HCT116 (cell line): ENCODE results near the gene RAB3C. TPM values are rescaled to one million over a fixed set of nuclear protein-coding genes. Genes with fewer than 3 reads are reported as not detected.

ENCODE experiments used
- ATAC-seq: fragments of 200-7000 bp; cut with Tn5 transposase; 2 replicates; pipeline ENCODE4 v1.9.1; 2020; ENCODE audit warnings: mild to moderate bottlenecking, moderate library complexity
- BruUV-seq: library from RNA; stranded (reverse); fragments of 400-500 nt; replicated peaks from 2 replicates; lab custom pipeline; 2021; lab: Mats Ljungman, UMichigan
- CTCF ChIA-PET: fragments of 300-600 bp; sonication (Branson Sonifier 250); formaldehyde crosslinking; loops from one replicate; lab custom pipeline; 2021; ENCODE audit warnings: antibody characterized with exemption; lab: Charles Lee
- POLR2A ChIA-PET: fragments of 300-600, 350-600 bp; sonication (Branson Sonifier 250); formaldehyde crosslinking; loops from one replicate; lab custom pipeline; 2021; ENCODE audit warnings: antibody characterized with exemption; lab: Charles Lee
- RAD21 ChIA-PET, 2 experiments: fragments of 300-600 bp; sonication (Branson Sonifier 250); formaldehyde crosslinking; loops; one replicate each; lab custom pipeline; 2023; ENCODE audit warnings: low total read pairs in 2 of 2; ENCODE audit not compliant: uncharacterized antibody in 2 of 2, unreplicated experiment in 2 of 2, low non-redundant PET in 1 of 2; lab: Charles Lee
- DNase-seq: peaks from one replicate; pipeline ENCODE4 v3.0.0-alpha.2; 2010; ENCODE audit warnings: low read depth, low spot score
- H2AFZ ChIP-seq: fragments of 200-600 bp; shearing (Covaris generic), sonication (generic); 2 replicates; pipeline ENCODE4 v1.6.1; 2017; ENCODE audit warnings: low read depth, mixed run types, mixed read lengths, antibody characterized with exemption, low read length; ENCODE audit not compliant: poor library complexity, severe bottlenecking
- H3K27ac ChIP-seq: 2 replicates; pipeline ENCODE4 v1.5.1; 2012; ENCODE audit warnings: low read depth, low read length
- H3K27me3 ChIP-seq: fragments of 200-600 bp; sonication (generic); 2 replicates; pipeline ENCODE4 v1.6.1; 2016; ENCODE audit warnings: mixed run types, low read length, mixed read lengths; ENCODE audit not compliant: insufficient read depth
- H3K36me3 ChIP-seq, 2 experiments: fragments of 200-500 bp in 1 of 2; fragments of 200-600 bp in 1 of 2; sonication (Bioruptor generic) in 1 of 2; sonication (generic) in 1 of 2; 2 replicates each; pipeline versions ENCODE4 v1.5.1 to v1.6.1; 2014 to 2016; ENCODE audit warnings: low read length in 2 of 2, inconsistent platforms in 1 of 2, mixed read lengths in 1 of 2, mixed run types in 1 of 2; ENCODE audit not compliant: insufficient read depth in 2 of 2, control insufficient read depth in 1 of 2
- H3K4me1 ChIP-seq, 2 experiments: fragments of 200-600 bp in 1 of 2; sonication (generic) in 1 of 2; 2 replicates each; pipeline versions ENCODE4 v1.5.1 to v1.6.1; 2012 to 2017; ENCODE audit warnings: low read length in 2 of 2, inconsistent platforms in 1 of 2, mild to moderate bottlenecking in 1 of 2, mixed read lengths in 1 of 2, mixed run types in 1 of 2, moderate library complexity in 1 of 2; ENCODE audit not compliant: insufficient read depth in 2 of 2, control insufficient read depth in 1 of 2
- H3K4me2 ChIP-seq: fragments of 200-600 bp; sonication (generic); 2 replicates; pipeline ENCODE4 v1.6.1; 2017; ENCODE audit warnings: mixed run types, low read length, mixed read lengths
- H3K4me3 ChIP-seq, 2 experiments: fragments of 200-600 bp in 1 of 2; sonication (generic) in 1 of 2; replicated peaks in 1 of 2; 2 replicates each; pipeline ENCODE4 v1.5.1; 2011 to 2016; ENCODE audit warnings: low read length in 2 of 2, control low read depth in 1 of 2, low read depth in 1 of 2, mild to moderate bottlenecking in 1 of 2, mixed read lengths in 1 of 2, mixed run types in 1 of 2
- H3K79me2 ChIP-seq: fragments of 200-600 bp; sonication (generic); 2 replicates; pipeline ENCODE4 v1.6.1; 2017; ENCODE audit warnings: mild to moderate bottlenecking, mixed run types, low read length, moderate library complexity, mixed read lengths; ENCODE audit not compliant: insufficient read depth
- H3K9ac ChIP-seq: fragments of 200-600 bp; sonication (generic); 2 replicates; pipeline ENCODE4 v1.6.1; 2016; ENCODE audit warnings: low read length, mixed read lengths
- H3K9me2 ChIP-seq: fragments of 200-600 bp; sonication (generic), shearing (Covaris generic); 2 replicates; pipeline ENCODE4 v1.6.1; 2017; ENCODE audit warnings: mixed run types, mild to moderate bottlenecking, moderate library complexity; ENCODE audit not compliant: insufficient read depth
- H3K9me3 ChIP-seq, 2 experiments: fragments of 200-500 bp in 1 of 2; fragments of 200-600 bp in 1 of 2; sonication (Bioruptor generic) in 1 of 2; sonication (generic) in 1 of 2; 2 replicates each; pipeline ENCODE4 v1.6.1; 2014 to 2017; ENCODE audit warnings: low read length in 2 of 2, mixed read lengths in 2 of 2, inconsistent platforms in 1 of 2, low read depth in 1 of 2, mild to moderate bottlenecking in 1 of 2, mixed run types in 1 of 2, moderate library complexity in 1 of 2; ENCODE audit not compliant: control insufficient read depth in 1 of 2, insufficient read depth in 1 of 2
- H4K20me1 ChIP-seq: fragments of 200-600 bp; sonication (generic), shearing (Covaris generic); 2 replicates; pipeline ENCODE4 v1.6.1; 2017; ENCODE audit warnings: mixed run types, mild to moderate bottlenecking, moderate library complexity; ENCODE audit not compliant: insufficient read depth
- CBX3 ChIP-seq: IDR thresholded peaks from 2 replicates; pipeline ENCODE4 v1.6.1; 2012; ENCODE audit warnings: low read depth
- CEBPB ChIP-seq: IDR thresholded peaks from 2 replicates; pipeline ENCODE4 v1.6.1; 2012; ENCODE audit warnings: low read depth
- EGR1 ChIP-seq: IDR thresholded peaks from 2 replicates; pipeline ENCODE4 v1.6.1; 2012; ENCODE audit warnings: low read depth
- ELF1 ChIP-seq: IDR thresholded peaks from 2 replicates; pipeline ENCODE4 v1.6.1; 2012; ENCODE audit warnings: low read depth, borderline replicate concordance
- EZH2 ChIP-seq: fragments of 200-600 bp; sonication (generic); IDR thresholded peaks from 2 replicates; pipeline ENCODE4 v1.6.1; 2017; ENCODE audit warnings: antibody characterized with exemption, mixed run types
- EZH2phosphoT487 ChIP-seq: fragments of 200-600 bp; IDR thresholded peaks from 2 replicates; pipeline ENCODE4 v1.6.1; 2018; ENCODE audit warnings: antibody characterized with exemption, borderline replicate concordance
- FOSL1 ChIP-seq: IDR thresholded peaks from 2 replicates; pipeline ENCODE4 v1.6.1; 2012; ENCODE audit warnings: low read depth
- JUND ChIP-seq: IDR thresholded peaks from 2 replicates; pipeline ENCODE4 v1.6.1; 2012
- POLR2A ChIP-seq: IDR thresholded peaks from 2 replicates; pipeline ENCODE4 v1.7.0; 2011; ENCODE audit warnings: borderline replicate concordance; ENCODE audit not compliant: insufficient read depth, insufficient read length; ENCODE audit errors: extremely low read depth
- POLR2AphosphoS5 ChIP-seq: IDR thresholded peaks from 2 replicates; pipeline ENCODE4 v1.6.1; 2011; ENCODE audit warnings: mild to moderate bottlenecking, low read depth, low read length, moderate library complexity
- RAD21 ChIP-seq: IDR thresholded peaks from 2 replicates; pipeline ENCODE4 v1.6.1; 2012; ENCODE audit warnings: low read depth, mild to moderate bottlenecking
- SIN3A ChIP-seq: IDR thresholded peaks from 2 replicates; pipeline ENCODE4 v1.6.1; 2012; ENCODE audit warnings: low read depth
- SP1 ChIP-seq: IDR thresholded peaks from 2 replicates; pipeline ENCODE4 v1.6.1; 2012; ENCODE audit warnings: low read depth
- SRF ChIP-seq: IDR thresholded peaks from 2 replicates; pipeline ENCODE4 v1.6.1; 2012; ENCODE audit warnings: low read depth
- TCF7L2 ChIP-seq: IDR thresholded peaks from 2 replicates; pipeline ENCODE4 v1.7.0; 2011; ENCODE audit warnings: borderline replicate concordance, inconsistent platforms; ENCODE audit not compliant: insufficient read depth, insufficient read length; ENCODE audit errors: extremely low read depth
- ZNF274 ChIP-seq: fragments of 200-500 bp; sonication (Bioruptor generic); IDR thresholded peaks from 2 replicates; pipeline ENCODE4 v1.6.1; 2014; ENCODE audit warnings: mild to moderate bottlenecking, low read depth, low read length, inconsistent platforms
- intact Hi-C: fragments of 100-400 bp; cut with micrococcal nuclease; formaldehyde crosslinking; loops from 2 replicates; pipeline ENCODE4 v1.10.0; 2022
- total RNA-seq: library from RNA; stranded (reverse); gene quantifications from one replicate; pipeline ENCODE4 v1.2.1, GENCODE V29; 2021; ENCODE audit not compliant: unreplicated experiment
- TF ChIP-seq, protein P1 (sequence below): IDR thresholded peaks from 2 replicates; pipeline ENCODE4 v1.6.1; 2012
- TF ChIP-seq, protein P2 (sequence below): IDR thresholded peaks from 2 replicates; pipeline ENCODE4 v1.6.1; 2012; ENCODE audit warnings: low read depth
- TF ChIP-seq, protein P3 (sequence below), 3 experiments: fragments of 200-600 bp in 1 of 3; sonication (generic) in 1 of 3; IDR thresholded peaks in 2 of 3; conservative IDR thresholded peaks in 1 of 3; 2 replicates each; pipeline ENCODE4 v1.5.1; 2012 to 2017; ENCODE audit warnings: low read depth in 2 of 3, low read length in 2 of 3, antibody characterized with exemption in 1 of 3, borderline replicate concordance in 1 of 3, control low read depth in 1 of 3, mild to moderate bottlenecking in 1 of 3, mixed read lengths in 1 of 3, mixed run types in 1 of 3, moderate library complexity in 1 of 3; ENCODE audit not compliant: insufficient read depth in 1 of 3
- TF ChIP-seq, protein P4 (sequence below): IDR thresholded peaks from 2 replicates; pipeline ENCODE4 v1.6.1; 2011; ENCODE audit warnings: mild to moderate bottlenecking, low read length, moderate library complexity; ENCODE audit not compliant: insufficient replicate concordance; ENCODE audit errors: extremely low read depth

RAB3C gene
- total RNA-seq, 1 experiment from 2014 or later, result not detected

DNA sequence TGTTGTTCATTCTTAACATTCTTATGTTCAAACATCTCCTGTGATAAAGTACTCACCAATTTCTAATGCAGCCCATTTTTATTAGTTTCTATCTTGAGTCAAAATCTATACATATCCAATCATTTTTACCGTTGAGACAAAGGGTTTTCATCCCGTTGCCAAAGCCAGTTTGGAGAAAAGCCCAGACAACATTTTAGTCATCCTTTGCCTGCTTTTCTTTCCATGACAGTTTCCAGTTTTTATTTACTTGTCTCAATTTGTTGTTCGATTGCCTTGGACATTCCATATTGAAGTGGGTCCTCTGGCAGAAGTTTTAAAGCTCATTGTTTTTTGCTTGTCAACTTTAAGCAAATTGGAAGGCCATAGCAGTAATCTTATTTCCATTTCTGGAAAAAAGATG is 123.9 kb downstream of the RAB3C start (continued):
- TF ChIP-seq POLR2AphosphoS5, result no peak
- TF ChIP-seq, all 23 proteins: peak for 0

DNA sequence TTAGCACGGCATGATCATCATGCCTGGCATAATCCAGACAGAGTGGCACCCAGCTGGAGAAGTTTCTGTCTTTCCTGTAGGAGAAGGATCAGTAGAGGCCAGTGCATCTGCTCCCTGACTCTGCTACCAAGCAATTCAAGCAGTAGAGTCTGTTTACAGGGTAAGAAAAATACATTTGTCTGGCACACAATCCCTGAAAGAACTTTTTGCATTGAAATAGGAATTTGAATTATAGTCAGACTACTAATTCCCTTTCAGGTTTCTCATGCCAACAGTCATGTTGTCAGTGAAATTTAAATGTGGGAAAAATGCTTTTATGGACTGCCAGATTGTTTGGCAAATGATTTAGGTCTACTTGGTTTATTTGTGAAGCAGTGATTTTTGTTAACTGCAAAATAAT is 125.6 kb downstream of the RAB3C start:
- Histone ChIP-seq H2AFZ (no peak overlapping the region), H3K4me3 (no peak overlapping the region), H3K36me3 (no peaks in the 10 kb centered on the region), H4K20me1 (no peaks in the 10 kb centered on the region), H3K4me1 (no peaks in the 10 kb centered on the region), H3K9ac (no peak overlapping the region), H3K9me3 (no peaks in the 10 kb centered on the region), H3K9me2 (no peaks in the 10 kb centered on the region), H3K79me2 (no peaks in the 10 kb centered on the region), H3K27me3 (0 out of 2 replicates have a peak, but pooled peaks cover 6% of the 10 kb centered on the region), H3K4me2 (no peak overlapping the region), H3K27ac (no peak overlapping the region)
- ChIA-PET RAD21 (no interaction called here), CTCF (no interaction called here), POLR2A (no interaction called here)
- BruUV-seq, result no TSS peak
- ATAC-seq, result no peak
- no peak for DNase-seq
- no peak for TF ChIP-seq TCF7L2
- no peak for TF ChIP-seq EGR1
- no peak for TF ChIP-seq EZH2
- TF ChIP-seq, protein P1, sequence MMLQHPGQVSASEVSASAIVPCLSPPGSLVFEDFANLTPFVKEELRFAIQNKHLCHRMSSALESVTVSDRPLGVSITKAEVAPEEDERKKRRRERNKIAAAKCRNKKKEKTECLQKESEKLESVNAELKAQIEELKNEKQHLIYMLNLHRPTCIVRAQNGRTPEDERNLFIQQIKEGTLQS, result no peak
- no peak for TF ChIP-seq ZNF274
- no peak for TF ChIP-seq SP1
- TF ChIP-seq, protein P2, sequence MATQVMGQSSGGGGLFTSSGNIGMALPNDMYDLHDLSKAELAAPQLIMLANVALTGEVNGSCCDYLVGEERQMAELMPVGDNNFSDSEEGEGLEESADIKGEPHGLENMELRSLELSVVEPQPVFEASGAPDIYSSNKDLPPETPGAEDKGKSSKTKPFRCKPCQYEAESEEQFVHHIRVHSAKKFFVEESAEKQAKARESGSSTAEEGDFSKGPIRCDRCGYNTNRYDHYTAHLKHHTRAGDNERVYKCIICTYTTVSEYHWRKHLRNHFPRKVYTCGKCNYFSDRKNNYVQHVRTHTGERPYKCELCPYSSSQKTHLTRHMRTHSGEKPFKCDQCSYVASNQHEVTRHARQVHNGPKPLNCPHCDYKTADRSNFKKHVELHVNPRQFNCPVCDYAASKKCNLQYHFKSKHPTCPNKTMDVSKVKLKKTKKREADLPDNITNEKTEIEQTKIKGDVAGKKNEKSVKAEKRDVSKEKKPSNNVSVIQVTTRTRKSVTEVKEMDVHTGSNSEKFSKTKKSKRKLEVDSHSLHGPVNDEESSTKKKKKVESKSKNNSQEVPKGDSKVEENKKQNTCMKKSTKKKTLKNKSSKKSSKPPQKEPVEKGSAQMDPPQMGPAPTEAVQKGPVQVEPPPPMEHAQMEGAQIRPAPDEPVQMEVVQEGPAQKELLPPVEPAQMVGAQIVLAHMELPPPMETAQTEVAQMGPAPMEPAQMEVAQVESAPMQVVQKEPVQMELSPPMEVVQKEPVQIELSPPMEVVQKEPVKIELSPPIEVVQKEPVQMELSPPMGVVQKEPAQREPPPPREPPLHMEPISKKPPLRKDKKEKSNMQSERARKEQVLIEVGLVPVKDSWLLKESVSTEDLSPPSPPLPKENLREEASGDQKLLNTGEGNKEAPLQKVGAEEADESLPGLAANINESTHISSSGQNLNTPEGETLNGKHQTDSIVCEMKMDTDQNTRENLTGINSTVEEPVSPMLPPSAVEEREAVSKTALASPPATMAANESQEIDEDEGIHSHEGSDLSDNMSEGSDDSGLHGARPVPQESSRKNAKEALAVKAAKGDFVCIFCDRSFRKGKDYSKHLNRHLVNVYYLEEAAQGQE, result no peak
- no peak for TF ChIP-seq JUND
- no peak for TF ChIP-seq CEBPB
- no peak for TF ChIP-seq POLR2A
- no peak for TF ChIP-seq RAD21
- no peak for TF ChIP-seq ELF1
- TF ChIP-seq SRF, result no peak
- TF ChIP-seq CBX3, result no peak
- TF ChIP-seq, protein P3, sequence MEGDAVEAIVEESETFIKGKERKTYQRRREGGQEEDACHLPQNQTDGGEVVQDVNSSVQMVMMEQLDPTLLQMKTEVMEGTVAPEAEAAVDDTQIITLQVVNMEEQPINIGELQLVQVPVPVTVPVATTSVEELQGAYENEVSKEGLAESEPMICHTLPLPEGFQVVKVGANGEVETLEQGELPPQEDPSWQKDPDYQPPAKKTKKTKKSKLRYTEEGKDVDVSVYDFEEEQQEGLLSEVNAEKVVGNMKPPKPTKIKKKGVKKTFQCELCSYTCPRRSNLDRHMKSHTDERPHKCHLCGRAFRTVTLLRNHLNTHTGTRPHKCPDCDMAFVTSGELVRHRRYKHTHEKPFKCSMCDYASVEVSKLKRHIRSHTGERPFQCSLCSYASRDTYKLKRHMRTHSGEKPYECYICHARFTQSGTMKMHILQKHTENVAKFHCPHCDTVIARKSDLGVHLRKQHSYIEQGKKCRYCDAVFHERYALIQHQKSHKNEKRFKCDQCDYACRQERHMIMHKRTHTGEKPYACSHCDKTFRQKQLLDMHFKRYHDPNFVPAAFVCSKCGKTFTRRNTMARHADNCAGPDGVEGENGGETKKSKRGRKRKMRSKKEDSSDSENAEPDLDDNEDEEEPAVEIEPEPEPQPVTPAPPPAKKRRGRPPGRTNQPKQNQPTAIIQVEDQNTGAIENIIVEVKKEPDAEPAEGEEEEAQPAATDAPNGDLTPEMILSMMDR (IDR thresholded peaks at IDR 0.05 in 2 of 3, conservative IDR thresholded peaks at IDR 0.05 in 1 of 3; ENCODE audit: borderline replicate concordance in 1 of 3, insufficient read depth in 1 of 3, low read depth in 2 of 3, low read length in 2 of 3), result no peak
- TF ChIP-seq, protein P4, sequence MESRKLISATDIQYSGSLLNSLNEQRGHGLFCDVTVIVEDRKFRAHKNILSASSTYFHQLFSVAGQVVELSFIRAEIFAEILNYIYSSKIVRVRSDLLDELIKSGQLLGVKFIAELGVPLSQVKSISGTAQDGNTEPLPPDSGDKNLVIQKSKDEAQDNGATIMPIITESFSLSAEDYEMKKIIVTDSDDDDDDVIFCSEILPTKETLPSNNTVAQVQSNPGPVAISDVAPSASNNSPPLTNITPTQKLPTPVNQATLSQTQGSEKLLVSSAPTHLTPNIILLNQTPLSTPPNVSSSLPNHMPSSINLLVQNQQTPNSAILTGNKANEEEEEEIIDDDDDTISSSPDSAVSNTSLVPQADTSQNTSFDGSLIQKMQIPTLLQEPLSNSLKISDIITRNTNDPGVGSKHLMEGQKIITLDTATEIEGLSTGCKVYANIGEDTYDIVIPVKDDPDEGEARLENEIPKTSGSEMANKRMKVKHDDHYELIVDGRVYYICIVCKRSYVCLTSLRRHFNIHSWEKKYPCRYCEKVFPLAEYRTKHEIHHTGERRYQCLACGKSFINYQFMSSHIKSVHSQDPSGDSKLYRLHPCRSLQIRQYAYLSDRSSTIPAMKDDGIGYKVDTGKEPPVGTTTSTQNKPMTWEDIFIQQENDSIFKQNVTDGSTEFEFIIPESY, result no peak
- TF ChIP-seq FOSL1, result no peak
- TF ChIP-seq SIN3A, result no peak
- TF ChIP-seq EZH2phosphoT487, result no peak
- TF ChIP-seq POLR2AphosphoS5, result no peak
- intact Hi-C loops, result no loop called here
